ENCODE measurements around the gene ALKBH5. TPM values are rescaled to one million over a fixed set of nuclear protein-coding genes. Genes with fewer than 3 reads are reported as not detected.

Gene ALKBH5
- total and polyA plus RNA-seq, 9 of the 15 experiments (the other 6 are each of a cell fraction or from before 2014, with no cell fraction given), result 11.4 to 70.0 (median 47.4) TPM

GRCh38 chr17:18246880-18247612 lies 63.4 kb downstream of the ALKBH5 start (continued):
- TF ChIP-seq MGA (IDR thresholded peaks at IDR 0.05), result peak; percentile 62
- TF ChIP-seq FOSL1 (tag; conservative IDR thresholded peaks at IDR 0.05), result no peak
- TF ChIP-seq, protein P1, sequence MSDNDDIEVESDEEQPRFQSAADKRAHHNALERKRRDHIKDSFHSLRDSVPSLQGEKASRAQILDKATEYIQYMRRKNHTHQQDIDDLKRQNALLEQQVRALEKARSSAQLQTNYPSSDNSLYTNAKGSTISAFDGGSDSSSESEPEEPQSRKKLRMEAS (CRISPR knock-in tag; IDR thresholded peaks at IDR 0.05), result 0 out of 2 replicates have a peak, but pooled peaks have one; percentile 28
- TF ChIP-seq NFIC (IDR thresholded peaks at IDR 0.05), result peak; percentile 54
- TF ChIP-seq HDGF (IDR thresholded peaks at IDR 0.05), result peak; percentile 26; the same call in 1 of the 2 replicates
